ENCODE measurements around the gene ZDHHC18.

- no peak for TF ChIP-seq CTCF (conservative IDR thresholded peaks at IDR 0.05; ENCODE audit: low read depth, low read length)
- no peak for TF ChIP-seq EZH2 (IDR thresholded peaks at IDR 0.05; ENCODE audit: borderline replicate concordance, low read depth, low read length, poor library complexity, severe bottlenecking)
These were observed 3.6 kb upstream of the ZDHHC18 start for GRCh38 chr1:26822737-26823395.
